Endothelial cell of umbilical vein (primary cell): ENCODE measurements around the gene TRMT112. TPM values are rescaled to one million over a fixed set of nuclear protein-coding genes. Genes with fewer than 3 reads are reported as not detected.
A peak's percentile ranks its signal among the peaks of the same experiment; 100 is the strongest.

ENCODE experiments used
- BruUV-seq: library from RNA; stranded (reverse); fragments of 400-500 nt; replicated peaks from 2 replicates; lab custom pipeline; 2021; lab: Mats Ljungman, UMichigan
- CTCF ChIA-PET: fragments of 300-600, 350-600 bp; sonication (Branson Sonifier 250); formaldehyde crosslinking; loops from one replicate; lab custom pipeline; 2021; ENCODE audit warnings: antibody characterized with exemption, inconsistent platforms; lab: Charles Lee
- POLR2A ChIA-PET: fragments of 300-600, 350-600 bp; sonication (Branson Sonifier 250); formaldehyde crosslinking; loops from one replicate; lab custom pipeline; 2021; ENCODE audit warnings: antibody characterized with exemption, inconsistent platforms; lab: Charles Lee
- DNase-seq: peaks from one replicate; pipeline ENCODE4 v3.0.0-alpha.2; 2011; ENCODE audit warnings: low read depth, low spot score
- FAIRE-seq: peaks from 2 replicates; lab custom pipeline; 2011; peaks lifted over from hg19 to GRCh38; lab: Jason Lieb, UNC
- H2AFZ ChIP-seq: 2 replicates; pipeline ENCODE4 v1.6.0; 2012; ENCODE audit warnings: low read depth, low read length, control low read depth, inconsistent platforms
- H3K27ac ChIP-seq: 2 replicates; pipeline ENCODE4 v1.5.1; 2011; ENCODE audit warnings: low read depth, mild to moderate bottlenecking, control low read depth, low read length, moderate library complexity; ENCODE audit not compliant: insufficient read depth
- H3K27me3 ChIP-seq, 2 experiments: 2 replicates each; pipeline versions ENCODE4 v1.6.0 to v1.6.1; 2011; ENCODE audit warnings: low read length in 2 of 2, mixed read lengths in 1 of 2; ENCODE audit not compliant: control insufficient read depth in 2 of 2, insufficient read depth in 2 of 2
- H3K36me3 ChIP-seq, 2 experiments: 2 replicates in 1 of 2; 3 replicates in 1 of 2; pipeline ENCODE4 v1.5.1; 2011; ENCODE audit warnings: low read length in 2 of 2, mild to moderate bottlenecking in 1 of 2, moderate library complexity in 1 of 2; ENCODE audit not compliant: control insufficient read depth in 2 of 2, insufficient read depth in 2 of 2; ENCODE audit errors: extremely low read depth in 1 of 2
- H3K4me1 ChIP-seq: 3 replicates; pipeline ENCODE4 v1.5.1; 2011; ENCODE audit warnings: mild to moderate bottlenecking, low read length; ENCODE audit not compliant: control insufficient read depth, insufficient read depth; ENCODE audit errors: extremely low read depth
- H3K4me2 ChIP-seq: 2 replicates; pipeline ENCODE4 v1.6.1; 2011; ENCODE audit warnings: low read length, control low read depth, mixed read lengths; ENCODE audit not compliant: insufficient read depth
- H3K4me3 ChIP-seq, 3 experiments: fragments of 200-600 bp in 1 of 3; sonication (generic), shearing (Covaris generic) in 1 of 3; replicated peaks in 1 of 3; 2 replicates each; pipeline ENCODE4 v1.5.1; 2011 to 2016; ENCODE audit warnings: control low read depth in 3 of 3, low read length in 3 of 3, mild to moderate bottlenecking in 2 of 3, inconsistent platforms in 1 of 3, low read depth in 1 of 3, moderate library complexity in 1 of 3; ENCODE audit not compliant: insufficient read depth in 1 of 3
- H3K79me2 ChIP-seq: 2 replicates; pipeline ENCODE4 v1.6.0; 2012; ENCODE audit warnings: low read length, inconsistent platforms; ENCODE audit not compliant: control insufficient read depth, insufficient read depth
- H3K9ac ChIP-seq: replicated peaks from 2 replicates; pipeline ENCODE3; 2011; ENCODE audit warnings: low read length, control low read depth; ENCODE audit not compliant: insufficient read depth; ENCODE audit errors: extremely low read depth
- H3K9me1 ChIP-seq: replicated peaks from 3 replicates; pipeline ENCODE4 v1.6.0; 2011; ENCODE audit warnings: mild to moderate bottlenecking, low read length; ENCODE audit not compliant: control insufficient read depth, insufficient read depth; ENCODE audit errors: extremely low read depth
- H3K9me3 ChIP-seq: replicated peaks from 2 replicates; pipeline ENCODE4 v1.5.1; 2012; ENCODE audit warnings: low read length, inconsistent platforms; ENCODE audit not compliant: control insufficient read depth, insufficient read depth
- H4K20me1 ChIP-seq: replicated peaks from 2 replicates; pipeline ENCODE3; 2011; ENCODE audit warnings: mild to moderate bottlenecking, low read length; ENCODE audit not compliant: control insufficient read depth, insufficient read depth; ENCODE audit errors: extremely low read depth
- GATA2 ChIP-seq: IDR thresholded peaks from 2 replicates; pipeline ENCODE4 v1.7.0; 2011; ENCODE audit warnings: low read depth, mild to moderate bottlenecking, moderate library complexity, mixed read lengths, low read length; ENCODE audit not compliant: insufficient read length, insufficient read depth
- MAX ChIP-seq: IDR thresholded peaks from 2 replicates; pipeline ENCODE4 v1.6.1; 2011; ENCODE audit not compliant: insufficient read depth, insufficient read length
- MYC ChIP-seq: IDR thresholded peaks from one replicate; pipeline ENCODE4 v1.6.1; 2011; ENCODE audit warnings: mild to moderate bottlenecking, low read depth, low read length
- POLR2A ChIP-seq: IDR thresholded peaks from 2 replicates; pipeline ENCODE4 v1.6.1; 2012; ENCODE audit warnings: low read depth, mild to moderate bottlenecking, control low read depth, low read length
- POLR2AphosphoS5 ChIP-seq: IDR thresholded peaks from 2 replicates; pipeline ENCODE4 v1.6.1; 2012; ENCODE audit warnings: low read depth, mild to moderate bottlenecking, control low read depth, low read length, moderate library complexity; ENCODE audit not compliant: insufficient read depth
- dilution Hi-C: fragments of 300-500 bp; cut with MboI; formaldehyde crosslinking; loops from one replicate; pipeline ENCODE4 v1.15.0; 2019; ENCODE audit warnings: low sequenced_read_pairs; ENCODE audit not compliant: extremely low pct_ligation_motif_present
- intact Hi-C: fragments of 100-400 bp; cut with micrococcal nuclease; formaldehyde crosslinking; loops from one replicate; pipeline ENCODE4 v1.10.0; 2022
- polyA plus RNA-seq, 4 experiments: library from polyadenylated mRNA; depleted of rRNA in 3 of 4; stranded (reverse) in 3 of 4; unstranded in 1 of 4; fragments of >200 nt; gene quantifications; 2 replicates each; pipeline versions ENCODE4 v1.2.1 to v1.2.3, GENCODE V29; 2011 to 2012; ENCODE audit warnings: missing spikeins in 1 of 4
- total RNA-seq: library from RNA; stranded (reverse); gene quantifications from 2 replicates; pipeline ENCODE4 v1.2.3, GENCODE V29; 2021

Gene TRMT112
- total and polyA plus RNA-seq, 2 donors (not counting 3 experiments of a cell fraction or from before 2014, with no cell fraction given), result 195 to 575 TPM

DNA sequence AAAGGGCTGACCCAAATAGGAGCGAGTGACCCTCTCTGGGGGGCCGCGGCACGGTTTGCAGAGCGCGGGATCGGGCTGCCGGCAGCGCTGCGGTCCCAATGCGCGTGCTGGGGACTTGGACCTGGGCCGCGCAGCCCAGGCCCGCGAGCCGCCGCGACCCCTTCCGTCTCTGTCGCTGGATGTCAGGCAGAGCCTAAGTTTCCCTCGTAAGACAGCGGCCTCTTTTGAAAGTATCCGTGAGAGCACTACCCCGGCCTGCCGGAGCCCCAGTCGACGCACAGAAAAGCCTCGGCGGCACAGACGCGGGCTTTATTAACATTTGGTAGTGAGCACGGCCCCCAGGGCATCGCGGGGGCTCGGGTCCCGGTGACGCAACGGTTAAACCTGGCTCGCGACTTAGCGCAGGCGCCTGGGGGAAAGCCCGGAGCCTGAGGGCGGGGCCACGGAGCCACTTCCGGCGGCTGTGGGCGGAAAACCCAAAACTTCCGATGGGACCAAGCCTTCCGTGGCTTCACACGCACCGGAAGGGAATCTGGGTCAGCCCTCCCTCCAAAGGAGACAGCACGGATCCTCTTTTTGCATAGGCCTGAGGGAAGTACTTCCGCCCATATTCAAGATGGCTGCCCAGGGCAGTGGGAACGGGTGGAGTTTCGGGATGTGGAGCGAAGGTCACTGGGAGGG, 47.7 kb downstream of the TRMT112 start:
- peak; percentile 99 for FAIRE-seq
- Histone ChIP-seq H3K4me2 (peak overlapping the region; percentile 43), H3K4me3 (peak overlapping the region in 2 of 3 experiments; percentile 58 to 66), H3K36me3 (peaks cover 0 to 13% of the 10 kb centered on the region in 2 experiments), H3K27me3 (no peaks in the 10 kb centered on the region), H3K9ac (peak overlapping the region; percentile 76), H3K4me1 (peaks cover 38% of the 10 kb centered on the region), H3K27ac (peak overlapping the region; percentile 76), H2AFZ (peak overlapping the region; percentile 9), H3K9me1 (no peaks in the 10 kb centered on the region), H4K20me1 (no peaks in the 10 kb centered on the region), H3K9me3 (no peaks in the 10 kb centered on the region), H3K79me2 (no peaks in the 10 kb centered on the region)
- TF ChIP-seq POLR2A (peak; percentile 73), POLR2AphosphoS5 (peak; percentile 92), MAX (no peak), MYC (no peak)
- BruUV-seq, result TSS peak; percentile 30
- peak; percentile 100 for DNase-seq
- intact Hi-C loops, result loop anchor here (1.0 to 2.0 kb wide), 8 partner anchors 16 to 509 kb away; partner anchors contain the start of genes DNAJC4, ESRRA, GPR137 and PLCB3
- CTCF ChIA-PET, result interaction anchor here (0.9 to 5.6 kb wide), 9 partner anchors 11 to 85 kb away, joined by 3 to 60 read pairs (median 5); partner anchors contain the start of genes CATSPERZ, FERMT3, PLCB3 and PPP1R14B
- POLR2A ChIA-PET, result interaction anchor here (1.0 to 2.6 kb wide), 2 partner anchors 24 to 28 kb away, joined by 3 to 10 read pairs; partner anchors contain the start of gene PPP1R14B
- dilution Hi-C loops, result no loop called here

DNA sequence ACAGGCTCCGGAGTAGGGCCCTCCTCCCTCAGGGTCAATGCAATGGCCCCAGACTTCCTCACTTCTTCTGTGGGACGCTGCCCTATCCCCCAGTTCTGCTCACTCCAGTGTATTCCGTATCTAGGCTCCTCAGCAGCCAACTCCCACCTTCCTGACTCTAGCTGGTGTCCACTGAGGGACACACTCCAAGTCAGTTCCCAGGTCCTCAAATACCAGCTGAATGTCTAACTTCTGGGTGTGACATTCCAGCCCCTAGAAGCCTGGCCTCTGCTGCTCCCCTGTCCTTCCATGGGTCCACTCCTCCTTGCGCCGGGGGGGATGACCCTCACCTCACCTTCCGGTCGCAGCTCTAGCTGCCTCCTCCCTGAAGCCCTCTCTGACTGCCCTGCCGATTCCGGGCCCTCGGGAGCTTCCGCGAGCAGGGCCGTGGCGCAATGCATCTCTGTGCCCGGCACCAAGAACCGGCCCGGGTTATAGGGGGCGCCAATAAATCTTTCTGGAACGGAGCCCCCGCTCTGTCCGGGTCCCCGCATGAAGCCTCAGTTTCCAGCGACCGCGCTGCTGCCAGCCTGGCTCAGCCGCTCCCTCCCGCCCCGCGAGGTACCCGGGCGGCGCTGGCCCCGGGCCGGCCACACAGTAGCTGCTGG, 48.3 kb downstream of the TRMT112 start:
- Histone ChIP-seq H3K36me3 (peaks cover 0 to 13% of the 10 kb centered on the region in 2 experiments), H3K27ac (peak overlapping the region; percentile 76), H3K4me3 (peak overlapping the region in 2 of 3 experiments; percentile 34 to 45), H3K9ac (peak overlapping the region; percentile 76), H4K20me1 (no peaks in the 10 kb centered on the region), H3K79me2 (no peaks in the 10 kb centered on the region), H3K4me2 (peak overlapping the region; percentile 43), H3K27me3 (no peaks in the 10 kb centered on the region), H3K9me1 (no peaks in the 10 kb centered on the region), H3K9me3 (no peaks in the 10 kb centered on the region), H3K4me1 (peaks cover 38% of the 10 kb centered on the region), H2AFZ (no peak overlapping the region)
- FAIRE-seq (peak; percentile 92), DNase-seq (no peak)
- ChIA-PET CTCF (interaction anchor here (0.7 to 5.6 kb wide), 13 partner anchors 11 to 86 kb away, joined by 3 to 60 read pairs (median 5); partner anchors contain the start of genes BAD, CATSPERZ, FERMT3 and PLCB3), POLR2A (interaction anchor here (1.2 to 2.6 kb wide), 4 partner anchors 15 to 63 kb away, joined by 3 to 10 read pairs (median 4); partner anchors contain the start of genes FERMT3, FKBP2 and PPP1R14B)
- intact Hi-C loops (loop anchor here (1.0 to 2.0 kb wide), 3 partner anchors 18 to 510 kb away; partner anchors contain the start of genes PLCB3 and SF1), dilution Hi-C loops (no loop called here)
- TF ChIP-seq GATA2, result no peak
- peak; percentile 14 for TF ChIP-seq POLR2A
- no TSS peak for BruUV-seq
